Small intestine (tissue), 7 donors: ENCODE results near the gene EXOC4. TPM values are rescaled to one million over a fixed set of nuclear protein-coding genes. Genes with fewer than 3 reads are reported as not detected.

Experiments
- DNase-seq, 2 donors: peaks; one replicate each; pipeline versions ENCODE4 v3.0.0 to v3.0.0-alpha.2; 2013
- FAIRE-seq: peaks from 2 replicates; lab custom pipeline; 2012; peaks lifted over from hg19 to GRCh38; lab: Jason Lieb, UNC
- H3K27ac ChIP-seq, 3 donors: one replicate each; pipeline ENCODE4 v1.5.1; 2013; ENCODE audit warnings: low read length in 2 of 3, mild to moderate bottlenecking in 2 of 3, control low read depth in 1 of 3, inconsistent platforms in 1 of 3, low read depth in 1 of 3, moderate library complexity in 1 of 3
- H3K27me3 ChIP-seq, 3 donors: one replicate each; pipeline ENCODE4 v1.6.1; 2013; ENCODE audit warnings: low read length in 3 of 3, inconsistent platforms in 1 of 3; ENCODE audit not compliant: control insufficient read depth in 3 of 3, insufficient read depth in 3 of 3
- H3K36me3 ChIP-seq, 3 donors: one replicate each; pipeline ENCODE4 v1.6.1; 2013; ENCODE audit warnings: low read length in 3 of 3, inconsistent platforms in 1 of 3, low read depth in 1 of 3, mild to moderate bottlenecking in 1 of 3, moderate library complexity in 1 of 3; ENCODE audit not compliant: control insufficient read depth in 3 of 3, insufficient read depth in 2 of 3
- H3K4me1 ChIP-seq, 3 donors: one replicate each; pipeline ENCODE4 v1.6.1; 2013; ENCODE audit warnings: low read length in 2 of 3, inconsistent platforms in 1 of 3, low read depth in 1 of 3, mild to moderate bottlenecking in 1 of 3, moderate library complexity in 1 of 3; ENCODE audit not compliant: control insufficient read depth in 3 of 3, insufficient read depth in 2 of 3
- H3K4me3 ChIP-seq, 3 donors: one replicate each; pipeline ENCODE4 v1.5.1; 2013; ENCODE audit warnings: low read length in 3 of 3, control low read depth in 1 of 3, inconsistent platforms in 1 of 3, low read depth in 1 of 3, mild to moderate bottlenecking in 1 of 3, moderate library complexity in 1 of 3
- H3K9me3 ChIP-seq, 2 donors: one replicate each; pipeline ENCODE4 v1.6.1; 2013; ENCODE audit warnings: low read depth in 1 of 2, low read length in 1 of 2; ENCODE audit not compliant: control insufficient read depth in 2 of 2, insufficient read depth in 1 of 2
- WGBS, 3 donors: extraction: QIAGEN DNeasy Blood & Tissue Kit; methylation state at CpG; one replicate each; pipeline ENCODE4 v1.1.7; 2013; 5-methylcytosine and 5-hydroxymethylcytosine counted together
- polyA plus RNA-seq, 4 donors: library from polyadenylated mRNA; stranded (reverse) in 3 of 4; unstranded in 1 of 4; fragments of 200-250 nt in 3 of 4; fragments of 120-200 nt in 1 of 4; gene quantifications; one replicate each; pipeline versions ENCODE4 v1.2.1 to v1.2.3, GENCODE V29; 2013
- donor health status: healthy with polysubstance abuse.
- donor health status: control.
- donor health status: control.
- donor health status: Bipolar disorder and iron deficiency.
- donor health status: healthy.

The EXOC4 gene
- polyA plus RNA-seq, 4 donors = 10.5 to 46.8 (median 18.8) TPM

- Histone ChIP-seq H3K9me3 (peaks cover 0 to 4% of the 10 kb centered on the region in 2 donors), H3K4me3 (no peak overlapping the region), H3K4me1 (no peaks in the 10 kb centered on the region), H3K36me3 (no peaks in the 10 kb centered on the region), H3K27me3 (no peaks in the 10 kb centered on the region), H3K27ac (no peak overlapping the region)
- DNase-seq (no peak), FAIRE-seq (no peak)
- 86 to 89% (median 89%) methylated on average over 3 of the region's 3 CpGs for WGBS, 3 donors
Measured at GRCh38 chr7:133571076-133571475, 318.2 kb downstream of the EXOC4 start.

- Histone ChIP-seq H3K27ac (no peak overlapping the region), H3K4me1 (no peaks in the 10 kb centered on the region), H3K9me3 (peaks cover 0 to 4% of the 10 kb centered on the region in 2 donors), H3K4me3 (no peak overlapping the region), H3K36me3 (no peaks in the 10 kb centered on the region), H3K27me3 (no peaks in the 10 kb centered on the region)
- FAIRE-seq (no peak), DNase-seq (no peak)
Measured at GRCh38 chr7:133572087-133572486, 319.2 kb downstream of the EXOC4 start.

GRCh38 chr7:133572843-133573242 is 320.0 kb downstream of the EXOC4 start:
- H3K9me3 ChIP-seq = no peaks in the 10 kb centered on the region
- H3K4me1 ChIP-seq = no peaks in the 10 kb centered on the region
- no peak for DNase-seq
- no peaks in the 10 kb centered on the region for H3K27me3 ChIP-seq
- FAIRE-seq = no peak
- H3K27ac ChIP-seq = no peak overlapping the region
- 89 to 100% (median 90%) methylated on average over 1 of the region's 1 CpG for WGBS, 3 donors
- H3K36me3 ChIP-seq = no peaks in the 10 kb centered on the region
- H3K4me3 ChIP-seq = no peak overlapping the region

DNA sequence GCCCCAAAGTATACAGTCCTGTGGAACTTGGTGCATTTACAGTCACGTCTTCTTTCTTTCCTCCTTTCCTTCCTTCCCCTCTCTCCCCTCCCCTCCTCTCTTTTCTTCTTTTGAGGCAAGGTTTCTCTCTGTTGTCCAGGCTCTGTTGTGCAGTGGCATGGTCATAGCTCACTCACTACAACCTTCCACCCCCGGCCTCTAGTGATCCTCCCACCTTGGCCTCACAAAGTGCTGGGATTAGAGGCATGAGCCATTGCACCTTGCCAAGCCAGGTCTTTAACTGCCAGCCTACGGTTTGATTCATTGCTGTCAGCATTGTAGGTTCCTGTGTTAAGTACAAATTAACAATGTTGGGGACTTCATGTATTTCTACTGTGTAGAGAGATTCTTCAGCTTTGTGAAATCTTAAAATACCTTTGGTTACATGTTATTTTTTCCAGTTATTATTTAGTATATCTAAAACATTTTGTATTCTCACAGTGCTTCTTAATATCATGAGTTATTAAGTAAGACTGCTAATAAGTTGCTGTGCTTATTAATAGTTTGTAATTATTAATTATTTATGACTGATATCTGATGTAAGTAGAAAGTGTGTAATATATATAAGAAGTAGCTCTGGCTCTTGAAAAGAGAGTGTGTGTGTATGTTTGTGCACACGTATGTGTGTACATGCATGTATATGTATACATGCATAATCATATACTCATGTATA is 320.8 kb downstream of the EXOC4 start:
- WGBS, 3 donors = 89 to 92% (median 89%) methylated on average over 4 of the region's 4 CpGs
- Histone ChIP-seq H3K4me3 (no peak overlapping the region), H3K4me1 (no peaks in the 10 kb centered on the region), H3K27me3 (no peaks in the 10 kb centered on the region), H3K27ac (no peak overlapping the region), H3K36me3 (no peaks in the 10 kb centered on the region), H3K9me3 (no peaks in the 10 kb centered on the region)
- FAIRE-seq (no peak), DNase-seq (no peak)

GRCh38 chr7:133575726-133576440 is 323.0 kb downstream of the EXOC4 start:
- Histone ChIP-seq H3K36me3 (no peaks in the 10 kb centered on the region), H3K4me1 (no peaks in the 10 kb centered on the region), H3K9me3 (no peaks in the 10 kb centered on the region), H3K27me3 (no peaks in the 10 kb centered on the region), H3K27ac (no peak overlapping the region), H3K4me3 (no peak overlapping the region)
- WGBS, 3 donors = 91 to 96% (median 91%) methylated on average over 4 of the region's 4 CpGs
- no peak for DNase-seq
- no peak for FAIRE-seq

- H3K9me3 ChIP-seq = no peaks in the 10 kb centered on the region
- no peak overlapping the region for H3K27ac ChIP-seq
- no peaks in the 10 kb centered on the region for H3K4me1 ChIP-seq
- H3K27me3 ChIP-seq = no peaks in the 10 kb centered on the region
- FAIRE-seq (no peak), DNase-seq (no peak)
- no peaks in the 10 kb centered on the region for H3K36me3 ChIP-seq
- 88 to 95% (median 90%) methylated on average over 6 of the region's 6 CpGs for WGBS, 3 donors
- no peak overlapping the region for H3K4me3 ChIP-seq
Measured at GRCh38 chr7:133576612-133577168, 323.8 kb downstream of the EXOC4 start.

GRCh38 chr7:133582766-133583523 is 330.1 kb downstream of the EXOC4 start:
- 82 to 94% (median 83%) methylated on average over 4 of the region's 4 CpGs for WGBS, 3 donors
- no peaks in the 10 kb centered on the region for H3K4me1 ChIP-seq
- no peaks in the 10 kb centered on the region for H3K27me3 ChIP-seq
- DNase-seq = no peak
- no peak overlapping the region for H3K27ac ChIP-seq
- H3K9me3 ChIP-seq = no peaks in the 10 kb centered on the region
- no peaks in the 10 kb centered on the region for H3K36me3 ChIP-seq
- no peak overlapping the region for H3K4me3 ChIP-seq
- no peak for FAIRE-seq

DNA sequence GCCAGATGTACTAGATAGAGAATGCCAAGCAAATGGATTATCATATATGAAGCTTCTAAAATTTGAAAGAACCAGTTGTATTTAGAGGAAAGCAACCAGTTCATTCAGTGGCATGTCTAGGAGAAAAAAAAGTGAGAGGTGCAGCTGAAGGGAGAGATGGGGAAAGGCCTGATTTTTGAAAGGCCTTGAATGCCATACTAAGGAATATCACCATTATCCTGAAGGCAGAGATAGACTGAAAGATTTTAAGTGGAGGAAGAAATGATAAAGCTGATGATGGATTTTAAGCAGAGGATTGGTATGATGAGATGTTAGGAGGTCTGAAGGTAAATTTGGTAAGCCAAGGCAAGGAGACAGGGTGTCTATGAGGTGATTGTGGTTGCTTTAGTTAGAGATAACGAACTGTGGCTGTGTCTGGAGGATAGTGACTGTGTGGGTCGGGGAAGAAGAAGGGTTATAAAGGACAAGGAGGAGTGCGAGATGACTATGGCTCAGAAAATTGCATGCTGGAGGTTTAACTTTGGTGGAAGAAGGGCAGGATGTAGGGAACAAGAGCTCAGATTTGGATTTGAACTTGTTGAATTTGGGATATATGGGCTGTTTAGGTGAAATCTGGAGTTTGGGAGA is 330.8 kb downstream of the EXOC4 start:
- DNase-seq = no peak
- H3K36me3 ChIP-seq = no peaks in the 10 kb centered on the region
- no peaks in the 10 kb centered on the region for H3K9me3 ChIP-seq
- 88 to 93% (median 89%) methylated on average over 3 of the region's 3 CpGs for WGBS, 3 donors
- no peak for FAIRE-seq
- H3K4me3 ChIP-seq = no peak overlapping the region
- H3K4me1 ChIP-seq = no peaks in the 10 kb centered on the region
- no peaks in the 10 kb centered on the region for H3K27me3 ChIP-seq
- no peak overlapping the region for H3K27ac ChIP-seq
